HEK293T (cell line): ENCODE results near the gene GATAD2B.

Experiments
- BHLHE40 ChIP-seq: fragments of 450-650 bp; IDR thresholded peaks from 2 replicates; pipeline ENCODE4 v1.6.1; 2016; ENCODE audit warnings: mild to moderate bottlenecking, moderate library complexity, borderline replicate concordance
- CTBP1 ChIP-seq: fragments of 450-650 bp; IDR thresholded peaks from 2 replicates; pipeline ENCODE4 v1.6.1; 2016; ENCODE audit warnings: borderline replicate concordance
- FOXA1 ChIP-seq: fragments of 450-650 bp; IDR thresholded peaks from 2 replicates; pipeline ENCODE4 v1.6.1; 2016; ENCODE audit warnings: mild to moderate bottlenecking
- L3MBTL2 ChIP-seq: fragments of 450-650 bp; conservative IDR thresholded peaks from 2 replicates; pipeline ENCODE4 v1.6.1; 2016; ENCODE audit warnings: mild to moderate bottlenecking
- NFRKB ChIP-seq: fragments of 450-650 bp; IDR thresholded peaks from 2 replicates; pipeline ENCODE4 v1.6.1; 2016; ENCODE audit warnings: mild to moderate bottlenecking, moderate library complexity
- TARDBP ChIP-seq: fragments of 450-650 bp; IDR thresholded peaks from 2 replicates; pipeline ENCODE4 v1.6.1; 2016
- ZNF384 ChIP-seq: fragments of 450-650 bp; IDR thresholded peaks from 2 replicates; pipeline ENCODE4 v1.6.1; 2016

- TF ChIP-seq FOXA1 (no peak), TARDBP (no peak), BHLHE40 (no peak), ZNF384 (no peak), CTBP1 (no peak), L3MBTL2 (no peak), NFRKB (no peak)
These were observed 16.7 kb upstream of the GATAD2B start for GRCh38 chr1:153939476-153939875.
